ENCODE results near the gene SMARCD1. TPM values are rescaled to one million over a fixed set of nuclear protein-coding genes. Genes with fewer than 3 reads are reported as not detected.

Gene SMARCD1
- total RNA-seq (2014; rRNA removed; shearing (Covaris generic)), result 79.7 and 84.2 TPM in 2 replicates

- DNase-seq, result peak; percentile 97 to 98
- Histone ChIP-seq H3K27ac (peak within 1 kb of the TSS; percentile 80), H3K9me3 (replicated peaks) (no peaks in the 10 kb centered on the region), H3K36me3 (peaks cover 30% of the 10 kb centered on the region), H3K27me3 (no peaks in the 10 kb centered on the region), H3K4me1 (no peaks in the 10 kb centered on the region; the same call in 1 of the 2 replicates), H3K4me3 (peak within 1 kb of the TSS; percentile 68)
Observed at GRCh38 chr12:50084775-50085614, at the start of gene SMARCD1. SMARCD1 (plus strand) TSS chr12:50085342; CDS start chr12:50085370, 28 bp downstream.

DNA sequence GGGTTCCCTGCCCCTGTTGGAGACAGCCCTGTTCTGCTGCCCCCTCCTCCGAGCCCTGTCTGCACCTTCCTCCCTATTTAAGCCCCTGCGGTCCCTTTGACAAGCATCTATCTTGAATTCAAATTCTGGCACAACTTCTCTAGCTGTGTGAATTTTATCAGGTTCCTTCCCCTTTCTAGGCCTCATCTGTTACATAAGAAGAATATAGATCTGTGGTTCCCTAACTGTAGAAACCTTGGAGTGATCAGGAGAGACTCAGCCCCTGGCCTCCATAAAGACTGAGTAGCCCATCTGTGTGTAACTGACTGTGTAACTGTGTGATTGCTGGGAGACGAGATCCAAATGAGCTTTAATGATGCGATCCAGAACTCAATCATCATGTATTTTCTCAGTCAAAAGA lies 46.8 kb upstream of the SMARCD1 start:
- H3K4me3 ChIP-seq, result no peak overlapping the region
- peaks cover 7% of the 10 kb centered on the region; the same call in 1 of the 2 replicates for H3K27me3 ChIP-seq
- H3K9me3 ChIP-seq (replicated peaks), result no peaks in the 10 kb centered on the region
- no peak overlapping the region for H3K27ac ChIP-seq
- DNase-seq, result no peak
- H3K36me3 ChIP-seq, result no peaks in the 10 kb centered on the region
- peaks cover 8% of the 10 kb centered on the region for H3K4me1 ChIP-seq

DNA sequence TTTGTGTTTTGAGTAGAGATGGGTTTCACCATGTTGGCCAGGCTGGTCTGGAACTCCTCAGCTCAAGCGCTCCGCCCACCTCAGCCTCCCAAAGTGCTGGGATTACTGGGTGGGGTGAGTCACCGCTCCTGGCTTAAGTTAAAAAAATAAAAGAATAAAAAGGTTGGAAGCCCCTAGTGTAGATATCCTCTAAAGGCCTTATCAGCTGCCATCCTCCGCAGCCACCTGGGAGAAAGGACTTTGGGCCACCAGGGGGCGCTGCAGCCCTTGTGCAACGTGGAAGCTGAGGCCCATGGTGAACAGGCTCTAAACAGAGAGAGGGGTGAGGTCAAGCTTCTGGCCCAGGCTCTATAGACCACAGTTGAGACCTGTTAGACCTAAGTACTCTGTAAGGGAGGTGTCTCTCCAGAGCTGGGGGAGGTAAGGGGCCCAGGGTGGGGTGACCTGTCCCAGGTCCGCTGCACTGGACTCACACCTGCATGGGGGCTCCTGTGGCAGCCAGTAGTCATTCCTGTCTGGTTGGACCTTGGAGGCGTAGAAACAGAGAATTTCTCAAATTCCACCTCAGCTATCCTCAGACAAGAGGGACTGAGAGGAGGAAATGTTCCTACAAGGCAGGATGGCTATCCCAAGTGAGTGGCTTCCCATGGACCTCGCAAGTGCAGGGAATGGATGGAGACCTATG lies 45.8 kb upstream of the SMARCD1 start:
- Histone ChIP-seq H3K27me3 (peaks cover 8% of the 10 kb centered on the region; the same call in 1 of the 2 replicates), H3K27ac (no peak overlapping the region), H3K36me3 (no peaks in the 10 kb centered on the region), H3K4me1 (peaks cover 8% of the 10 kb centered on the region), H3K4me3 (no peak overlapping the region), H3K9me3 (replicated peaks) (no peaks in the 10 kb centered on the region)
- DNase-seq, result peak; percentile 90 to 94

- Histone ChIP-seq H3K4me3 (no peak overlapping the region), H3K27ac (no peak overlapping the region), H3K9me3 (replicated peaks) (no peaks in the 10 kb centered on the region), H3K4me1 (peaks cover 8% of the 10 kb centered on the region), H3K36me3 (no peaks in the 10 kb centered on the region), H3K27me3 (peaks cover 8% of the 10 kb centered on the region; the same call in 1 of the 2 replicates)
- DNase-seq, result no peak
Observed at GRCh38 chr12:50040657-50041056, 44.5 kb upstream of the SMARCD1 start.

DNA sequence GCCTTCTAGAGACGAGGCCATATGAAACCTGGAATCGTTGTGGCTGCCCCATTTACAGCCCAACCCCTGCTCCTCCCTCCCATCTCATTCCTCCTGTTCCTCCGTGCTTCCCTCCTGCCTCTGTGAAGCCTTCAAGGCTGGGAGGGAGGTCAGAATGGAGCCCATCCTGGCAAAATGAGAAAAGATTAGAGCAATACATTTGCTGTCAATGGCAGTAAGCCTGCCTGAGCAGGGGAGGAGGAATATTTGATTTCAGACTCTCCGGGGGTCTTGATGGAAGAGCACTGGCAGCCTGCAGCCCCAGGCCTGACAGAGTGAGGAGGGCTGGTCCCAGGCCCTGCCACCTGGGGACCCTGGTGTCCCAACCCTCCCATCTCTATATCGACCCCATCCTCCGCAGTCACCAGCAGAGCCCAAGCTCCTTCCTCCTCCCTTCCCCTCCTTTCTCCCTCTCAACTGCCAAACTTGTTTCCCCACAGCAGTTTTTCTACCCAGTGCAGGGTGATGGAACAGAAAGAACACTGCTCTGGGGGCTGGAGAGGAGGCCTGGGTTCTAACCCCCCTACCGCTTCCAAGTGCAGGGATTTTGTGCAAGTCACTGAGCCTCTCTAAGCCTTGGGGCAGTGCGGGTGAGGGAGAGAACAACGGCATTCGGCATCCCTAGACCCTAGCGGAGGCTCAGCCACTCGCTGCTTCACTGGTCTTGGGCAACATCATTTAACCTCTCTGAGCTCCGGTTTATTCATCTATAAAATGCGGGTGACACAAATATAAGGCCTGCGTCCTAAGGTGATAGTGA lies 43.9 kb upstream of the SMARCD1 start:
- Histone ChIP-seq H3K9me3 (replicated peaks) (no peaks in the 10 kb centered on the region), H3K4me3 (no peak overlapping the region), H3K27ac (no peak overlapping the region), H3K27me3 (peaks cover 8% of the 10 kb centered on the region; the same call in 1 of the 2 replicates), H3K36me3 (no peaks in the 10 kb centered on the region), H3K4me1 (peaks cover 8% of the 10 kb centered on the region)
- no peak for DNase-seq

- H3K27ac ChIP-seq, result no peak overlapping the region
- no peak overlapping the region for H3K4me3 ChIP-seq
- no peaks in the 10 kb centered on the region for H3K9me3 ChIP-seq (replicated peaks)
- no peaks in the 10 kb centered on the region for H3K36me3 ChIP-seq
- peaks cover 8% of the 10 kb centered on the region for H3K4me1 ChIP-seq
- no peak for DNase-seq
- H3K27me3 ChIP-seq, result peaks cover 8% of the 10 kb centered on the region; the same call in 1 of the 2 replicates
Observed at GRCh38 chr12:50041962-50042361, 43.2 kb upstream of the SMARCD1 start.

GRCh38 chr12:50042693-50043092 lies 42.4 kb upstream of the SMARCD1 start:
- no peak overlapping the region for H3K27ac ChIP-seq
- peaks cover 14% of the 10 kb centered on the region; the same call in 1 of the 2 replicates for H3K27me3 ChIP-seq
- H3K36me3 ChIP-seq, result no peaks in the 10 kb centered on the region
- no peak overlapping the region for H3K4me3 ChIP-seq
- H3K4me1 ChIP-seq, result peaks cover 8% of the 10 kb centered on the region
- DNase-seq, result no peak
- H3K9me3 ChIP-seq (replicated peaks), result no peaks in the 10 kb centered on the region

DNA sequence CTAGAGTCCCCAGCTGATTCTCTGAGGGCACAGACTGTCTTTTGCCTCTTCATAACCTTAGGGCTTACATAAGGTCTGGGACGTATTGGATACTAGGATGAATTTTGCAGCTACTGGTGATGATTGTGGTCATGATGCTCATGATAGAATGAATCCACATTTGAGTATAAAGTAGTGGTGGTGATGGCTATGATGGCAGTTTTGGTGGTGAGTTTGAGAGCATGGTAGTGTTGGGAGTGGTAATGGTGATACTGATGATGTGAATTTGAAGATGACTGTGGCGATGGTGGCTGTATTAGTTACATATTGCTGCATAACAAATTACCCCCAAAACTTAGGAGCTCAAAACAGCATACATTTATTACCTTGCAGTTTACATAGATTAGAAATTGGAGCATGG lies 41.8 kb upstream of the SMARCD1 start:
- Histone ChIP-seq H3K36me3 (no peaks in the 10 kb centered on the region), H3K27me3 (peaks cover 14% of the 10 kb centered on the region; the same call in 1 of the 2 replicates), H3K4me3 (no peak overlapping the region), H3K4me1 (peaks cover 8% of the 10 kb centered on the region), H3K27ac (no peak overlapping the region), H3K9me3 (replicated peaks) (no peaks in the 10 kb centered on the region)
- no peak for DNase-seq

- Histone ChIP-seq H3K4me1 (peaks cover 7% of the 10 kb centered on the region), H3K27me3 (peaks cover 17% of the 10 kb centered on the region; the same call in 1 of the 2 replicates), H3K4me3 (no peak overlapping the region), H3K36me3 (no peaks in the 10 kb centered on the region), H3K27ac (no peak overlapping the region), H3K9me3 (replicated peaks) (no peaks in the 10 kb centered on the region)
- DNase-seq, result no peak
Observed at GRCh38 chr12:50043854-50044253, 41.3 kb upstream of the SMARCD1 start.

GRCh38 chr12:50047693-50048250 lies 37.4 kb upstream of the SMARCD1 start:
- Histone ChIP-seq H3K36me3 (no peaks in the 10 kb centered on the region), H3K4me1 (peaks cover 7% of the 10 kb centered on the region; the same call in 1 of the 2 replicates), H3K27me3 (peaks cover 20% of the 10 kb centered on the region; the same call in 1 of the 2 replicates), H3K27ac (no peak overlapping the region), H3K4me3 (no peak overlapping the region), H3K9me3 (replicated peaks) (no peaks in the 10 kb centered on the region)
- DNase-seq, result no peak

DNA sequence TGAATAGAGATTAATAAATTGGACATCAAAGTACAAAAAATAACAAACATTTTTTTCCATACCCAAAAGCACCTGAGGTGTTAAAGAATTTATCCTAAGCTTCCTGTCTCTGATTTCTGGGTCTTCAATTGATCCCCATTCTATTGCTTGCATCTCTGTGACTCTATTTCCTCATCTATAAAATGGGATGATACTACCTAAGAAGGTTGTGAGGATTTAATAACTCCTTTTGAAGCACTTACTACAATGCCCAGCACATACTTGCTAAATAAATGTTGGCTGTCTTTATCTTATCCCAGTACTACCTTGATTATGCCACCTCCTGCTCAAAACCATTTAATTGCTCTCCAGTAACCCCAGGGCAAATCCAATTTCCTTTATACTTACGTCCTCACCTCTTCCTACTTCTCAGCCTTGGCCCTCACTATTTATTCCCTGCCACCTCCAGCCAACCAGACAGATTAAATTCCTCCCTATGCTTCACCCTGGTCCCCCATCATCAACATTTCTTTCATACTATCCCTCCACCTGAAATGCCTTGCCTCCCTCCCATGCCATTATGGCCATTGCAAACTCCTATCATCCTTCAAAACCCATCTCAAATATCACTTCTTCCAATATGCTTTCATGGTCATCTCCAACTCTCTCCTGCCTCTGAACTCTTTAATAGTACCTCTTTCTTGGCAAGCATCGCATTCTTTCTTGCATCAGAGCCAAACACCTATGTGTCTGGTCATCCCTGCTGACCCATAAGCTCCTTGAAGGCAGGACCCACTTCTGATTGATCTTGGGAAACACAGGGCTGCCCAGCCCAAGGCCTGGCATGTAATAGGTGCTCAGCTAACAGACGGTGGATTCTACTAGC lies 35.7 kb upstream of the SMARCD1 start:
- peaks cover 7% of the 10 kb centered on the region; the same call in 1 of the 2 replicates for H3K4me1 ChIP-seq
- no peaks in the 10 kb centered on the region for H3K36me3 ChIP-seq
- peaks cover 16% of the 10 kb centered on the region; the same call in 1 of the 2 replicates for H3K27me3 ChIP-seq
- DNase-seq, result no peak
- H3K27ac ChIP-seq, result no peak overlapping the region
- no peaks in the 10 kb centered on the region for H3K9me3 ChIP-seq (replicated peaks)
- peak overlapping the region; percentile 54; the same call in 1 of the 2 replicates for H3K4me3 ChIP-seq

GRCh38 chr12:50050119-50050385 lies 35.1 kb upstream of the SMARCD1 start:
- H3K4me3 ChIP-seq, result peak overlapping the region; percentile 54
- no peak overlapping the region for H3K27ac ChIP-seq
- no peak for DNase-seq
- H3K9me3 ChIP-seq (replicated peaks), result no peaks in the 10 kb centered on the region
- peaks cover 7% of the 10 kb centered on the region; the same call in 1 of the 2 replicates for H3K4me1 ChIP-seq
- no peaks in the 10 kb centered on the region for H3K36me3 ChIP-seq
- peaks cover 16% of the 10 kb centered on the region; the same call in 1 of the 2 replicates for H3K27me3 ChIP-seq

DNA sequence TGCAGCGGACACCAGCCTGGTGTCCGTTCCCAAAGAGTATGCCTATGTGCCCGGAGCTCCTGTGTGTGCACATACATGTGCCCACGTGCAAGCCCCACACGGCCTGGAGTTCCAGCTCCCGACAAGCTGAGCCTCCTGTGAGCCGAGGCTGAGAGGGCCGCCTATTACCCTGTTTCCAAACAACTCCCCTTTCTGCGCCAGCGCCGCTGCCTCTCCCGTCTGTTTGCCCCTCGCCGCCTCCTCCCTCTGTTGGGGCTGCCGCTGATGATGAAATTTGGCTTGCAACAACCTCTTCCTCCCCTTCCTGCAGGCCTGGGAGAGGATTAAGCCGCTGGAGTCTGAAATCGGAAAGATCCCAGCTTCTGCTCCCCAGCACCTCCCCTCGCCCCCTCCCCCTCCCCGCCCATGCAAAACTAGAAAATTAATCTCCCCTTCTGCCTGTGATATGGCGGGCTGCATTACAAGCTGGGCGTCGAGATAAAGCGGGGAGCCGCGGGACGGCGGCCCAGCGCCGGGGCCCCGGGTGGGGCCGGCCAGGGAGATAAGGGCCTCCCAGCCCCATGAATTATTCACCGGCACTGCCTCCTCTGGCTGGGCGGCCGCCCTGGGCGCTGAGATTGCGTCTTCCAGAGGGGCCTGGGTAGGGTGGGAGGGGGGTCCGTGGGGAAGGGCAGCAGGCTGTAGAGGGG lies 34.6 kb upstream of the SMARCD1 start:
- Histone ChIP-seq H3K27me3 (peaks cover 16% of the 10 kb centered on the region; the same call in 1 of the 2 replicates), H3K9me3 (replicated peaks) (no peaks in the 10 kb centered on the region), H3K27ac (no peak overlapping the region), H3K4me1 (peaks cover 7% of the 10 kb centered on the region; the same call in 1 of the 2 replicates), H3K36me3 (no peaks in the 10 kb centered on the region), H3K4me3 (peak overlapping the region; percentile 54)
- peak; percentile 73 to 74 for DNase-seq

Measured in SJCRH30 (cell line).